Measurements from ENCODE around the gene CYS1. TPM values are rescaled to one million over a fixed set of nuclear protein-coding genes. Genes with fewer than 3 reads are reported as not detected.

The CYS1 gene
- total and polyA plus RNA-seq, 8 donors, result 0.60 to 18.8 (median 15.8) TPM

DNA sequence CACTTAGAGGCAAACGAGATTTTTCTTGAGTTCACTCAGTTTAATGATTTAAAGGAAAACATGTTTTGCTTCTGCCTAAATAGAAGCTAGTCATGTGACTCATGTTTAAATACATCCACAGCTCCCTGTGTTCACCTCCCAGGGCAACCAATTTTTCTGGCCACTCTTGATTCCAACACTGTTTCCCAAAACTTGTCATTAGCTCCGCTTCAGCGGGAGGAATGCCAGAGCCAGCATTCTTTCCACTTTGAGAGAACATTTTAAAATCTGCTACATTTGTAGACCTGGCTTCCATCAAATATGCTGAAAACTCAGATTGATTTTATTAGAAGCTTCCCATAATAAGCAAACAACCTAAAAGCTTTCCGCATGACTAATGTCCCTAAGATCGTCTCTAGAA lies 2.8 kb upstream of the CYS1 start:
- peaks cover 6 to 25% of the 10 kb centered on the region in 2 donors for H3K4me1 ChIP-seq
- no peak overlapping the region for H3K27ac ChIP-seq
- H3K4me3 ChIP-seq, result no peak overlapping the region
- DNase-seq (no peak), ATAC-seq (no peak)
- no peaks in the 10 kb centered on the region for H3K9me3 ChIP-seq
- intact Hi-C loops (cut with DNase I), result no loop called here
- H3K27me3 ChIP-seq, result peaks cover 35 to 69% of the 10 kb centered on the region in 2 donors
- no peaks in the 10 kb centered on the region for H3K36me3 ChIP-seq
- TF ChIP-seq CTCF (IDR thresholded peaks at IDR 0.05), result no peak

GRCh38 chr2:10080536-10081304 lies 509 bp upstream of the CYS1 start:
- DNase-seq (peak in 1 of 4 donors; percentile 0), ATAC-seq (no peak)
- Histone ChIP-seq H3K9me3 (no peaks in the 10 kb centered on the region), H3K4me1 (peaks cover 6 to 25% of the 10 kb centered on the region in 2 donors), H3K27me3 (peaks cover 35 to 88% of the 10 kb centered on the region in 2 donors), H3K36me3 (no peaks in the 10 kb centered on the region), H3K4me3 (peak overlapping the region; percentile 0 to 24), H3K27ac (no peak overlapping the region)
- intact Hi-C loops (cut with DNase I), result no loop called here
- no peak for TF ChIP-seq CTCF (IDR thresholded peaks at IDR 0.05)

GRCh38 chr2:10079266-10079869 lies 843 bp downstream of the CYS1 start:
- no peak for TF ChIP-seq CTCF (IDR thresholded peaks at IDR 0.05)
- intact Hi-C loops (cut with DNase I), result no loop called here
- H3K9me3 ChIP-seq, result no peaks in the 10 kb centered on the region
- H3K4me1 ChIP-seq, result peaks cover 6 to 25% of the 10 kb centered on the region in 2 donors
- peak overlapping the region in 1 of 2 donors; percentile 37 for H3K27ac ChIP-seq
- DNase-seq (peak in 3 of 4 donors; percentile 59 to 78 (median 61)), ATAC-seq (peak; percentile 75)
- H3K27me3 ChIP-seq, result peaks cover 35 to 98% of the 10 kb centered on the region in 2 donors
- no peaks in the 10 kb centered on the region for H3K36me3 ChIP-seq
- peak overlapping the region; percentile 27 to 33 for H3K4me3 ChIP-seq

DNA sequence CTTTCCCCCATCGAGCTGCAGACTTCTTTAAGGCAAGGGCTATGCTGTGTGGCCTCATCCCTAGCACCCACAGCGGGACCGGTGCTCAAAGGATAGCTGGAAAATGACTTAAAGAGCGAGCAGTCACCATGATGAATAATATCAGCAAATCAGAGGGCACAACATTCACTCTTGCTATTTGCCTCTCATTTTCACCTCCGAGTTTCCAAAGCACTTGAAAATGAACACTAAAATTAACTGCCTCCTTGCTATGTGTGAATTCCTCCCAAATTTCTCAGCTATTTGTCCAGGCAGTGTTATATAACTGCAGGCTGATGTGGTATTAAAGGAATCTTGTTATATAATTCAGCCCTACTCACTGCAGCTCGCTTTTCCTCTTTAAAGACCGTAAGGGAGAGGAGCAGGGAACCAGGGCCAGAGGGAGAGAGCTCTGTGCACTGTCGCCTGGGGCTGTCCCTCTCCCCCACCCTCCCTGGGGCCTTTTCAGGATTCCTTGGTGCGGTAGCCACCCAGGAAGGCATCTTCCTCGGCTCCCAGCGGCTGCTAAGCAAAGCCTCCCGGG lies 1.4 kb downstream of the CYS1 start:
- H3K36me3 ChIP-seq, result no peaks in the 10 kb centered on the region
- H3K4me1 ChIP-seq, result peaks cover 6 to 25% of the 10 kb centered on the region in 2 donors
- H3K9me3 ChIP-seq, result no peaks in the 10 kb centered on the region
- TF ChIP-seq CTCF (IDR thresholded peaks at IDR 0.05), result no peak
- peak overlapping the region in 1 of 2 donors; percentile 37 for H3K27ac ChIP-seq
- DNase-seq (no peak), ATAC-seq (peak; percentile 27)
- H3K4me3 ChIP-seq, result peak overlapping the region in 1 of 2 donors; percentile 33
- H3K27me3 ChIP-seq, result peaks cover 35 to 98% of the 10 kb centered on the region in 2 donors
- intact Hi-C loops (cut with DNase I), result no loop called here

- TF ChIP-seq CTCF (IDR thresholded peaks at IDR 0.05), result no peak
- H3K36me3 ChIP-seq, result no peaks in the 10 kb centered on the region
- H3K4me1 ChIP-seq, result peaks cover 6 to 25% of the 10 kb centered on the region in 2 donors
- H3K4me3 ChIP-seq, result no peak overlapping the region
- H3K27me3 ChIP-seq, result peaks cover 33 to 97% of the 10 kb centered on the region in 2 donors
- DNase-seq (no peak), ATAC-seq (no peak)
- H3K27ac ChIP-seq, result no peak overlapping the region
- intact Hi-C loops (cut with DNase I), result no loop called here
- H3K9me3 ChIP-seq, result no peaks in the 10 kb centered on the region
These were observed 2.2 kb downstream of the CYS1 start for GRCh38 chr2:10078001-10078400.

Data from left lung (tissue), 10 donors.